T-cell (primary cell): ENCODE results near the gene CD59. TPM values are rescaled to one million over a fixed set of nuclear protein-coding genes. Genes with fewer than 3 reads are reported as not detected.

ENCODE experiments used
- ATAC-seq, 4 experiments: fragments of 200-7000 bp in 3 of 4; fragments of 150-1000 bp in 1 of 4; cut with Tn5 transposase; replicated peaks in 1 of 4; 1 replicate in 3 of 4; 2 replicates in 1 of 4; pipeline ENCODE4 v1.10.0; 2021; ENCODE audit warnings: moderate library complexity in 3 of 4, mild to moderate bottlenecking in 2 of 4, moderate number of reproducible peaks in 1 of 4
- CTCF ChIA-PET, 2 donors: fragments of 300-600 bp; sonication (Branson Sonifier 250); formaldehyde crosslinking; loops; one replicate each; lab custom pipeline; 2022; ENCODE audit warnings: antibody characterized with exemption in 2 of 2; lab: Charles Lee
- POLR2A ChIA-PET, 2 donors: fragments of 300-600 bp; sonication (Branson Sonifier 250); formaldehyde crosslinking; loops; one replicate each; lab custom pipeline; 2022; ENCODE audit warnings: antibody characterized with exemption in 2 of 2; lab: Charles Lee
- DNase-seq, 35 experiments: peaks; one replicate each; pipeline versions ENCODE4 v3.0.0 to v3.0.0-alpha.2; 2013 to 2023
- H3K27ac ChIP-seq: one replicate; pipeline ENCODE4 v1.5.1; 2013; ENCODE audit warnings: low read length
- H3K27me3 ChIP-seq, 2 experiments: replicated peaks in 1 of 2; 1 replicate in 1 of 2; 2 replicates in 1 of 2; pipeline versions ENCODE4 v1.6.1 to v1.7.0; 2013; ENCODE audit warnings: low read length in 1 of 2, mixed read lengths in 1 of 2; ENCODE audit not compliant: control insufficient read depth in 2 of 2, insufficient read depth in 2 of 2; ENCODE audit errors: extremely low read depth in 1 of 2
- H3K36me3 ChIP-seq, 2 donors: 1 replicate in 1 of 2; 2 replicates in 1 of 2; pipeline versions ENCODE4 v1.6.1 to v1.7.0; 2013; ENCODE audit warnings: low read length in 1 of 2; ENCODE audit not compliant: control insufficient read depth in 2 of 2, insufficient read depth in 1 of 2; ENCODE audit errors: extremely low read depth in 1 of 2
- H3K4me1 ChIP-seq, 2 experiments: 1 replicate in 1 of 2; 2 replicates in 1 of 2; pipeline versions ENCODE4 v1.6.1 to v1.7.0; 2013; ENCODE audit warnings: low read length in 2 of 2, mixed read lengths in 1 of 2; ENCODE audit not compliant: insufficient read depth in 2 of 2, control insufficient read depth in 1 of 2; ENCODE audit errors: extremely low read depth in 1 of 2
- H3K4me3 ChIP-seq, 2 donors: 1 replicate in 1 of 2; 2 replicates in 1 of 2; pipeline versions ENCODE4 v1.5.1 to v1.7.0; 2013; ENCODE audit warnings: mild to moderate bottlenecking in 2 of 2, low read length in 1 of 2, moderate library complexity in 1 of 2; ENCODE audit not compliant: control insufficient read depth in 1 of 2; ENCODE audit errors: extremely low read depth in 1 of 2
- H3K9me3 ChIP-seq: 2 replicates; pipeline ENCODE4 v1.7.0; 2013
- H3K27ac Mint-ChIP-seq, 2 donors: one replicate each; pipeline ENCODE4 v1.8.0; 2020 to 2021; ENCODE audit warnings: mild to moderate bottlenecking in 2 of 2, mixed read lengths in 2 of 2
- H3K27me3 Mint-ChIP-seq, 2 donors: one replicate each; pipeline ENCODE4 v1.8.0; 2021 to 2022; ENCODE audit warnings: mixed read lengths in 2 of 2
- H3K36me3 Mint-ChIP-seq: one replicate; pipeline ENCODE4 v1.8.0; 2021; ENCODE audit warnings: mixed read lengths
- H3K4me1 Mint-ChIP-seq, 3 donors: one replicate each; pipeline ENCODE4 v1.8.0; 2020 to 2022; ENCODE audit warnings: mixed read lengths in 3 of 3, mild to moderate bottlenecking in 1 of 3
- H3K4me3 Mint-ChIP-seq, 3 donors: one replicate each; pipeline ENCODE4 v1.8.0; 2020 to 2022; ENCODE audit warnings: mild to moderate bottlenecking in 3 of 3, mixed read lengths in 3 of 3, moderate library complexity in 3 of 3
- H3K9me3 Mint-ChIP-seq, 3 donors: one replicate each; pipeline ENCODE4 v1.8.0; 2020 to 2022; ENCODE audit warnings: mixed read lengths in 3 of 3
- WGBS: methylation state at CpG from one replicate; pipeline ENCODE4 v1.1.5; 2013; ENCODE audit warnings: missing lambda C conversion rate; ENCODE audit not compliant: insufficient coverage; 5-methylcytosine and 5-hydroxymethylcytosine counted together
- total RNA-seq, 35 experiments: library from RNA in 6 of 35; stranded (reverse) in 6 of 35; fragments of 120-200 nt in 1 of 35; gene quantifications; one replicate each; pipeline versions ENCODE4 v1.2.1 to v1.2.4 and lab custom pipeline; 2013 to 2026

The CD59 gene
- total RNA-seq, 5 donors from 2014 or later (not counting 1 experiment from before 2014, with no cell fraction given), result 34.3 to 85.8 (median 71.9) TPM

GRCh38 chr11:33660962-33661361 lies 75.3 kb downstream of the CD59 start:
- Mint-ChIP-seq H3K4me1 (no peaks in the 10 kb centered on the region), H3K36me3 (no peaks in the 10 kb centered on the region), H3K27me3 (peaks cover 8 to 12% of the 10 kb centered on the region in 2 donors), H3K4me3 (no peak overlapping the region), H3K9me3 (no peaks in the 10 kb centered on the region), H3K27ac (no peak overlapping the region)
- Histone ChIP-seq H3K27me3 (peaks cover 0 to 37% of the 10 kb centered on the region in 2 experiments), H3K4me3 (no peak overlapping the region), H3K9me3 (no peaks in the 10 kb centered on the region), H3K4me1 (no peaks in the 10 kb centered on the region), H3K36me3 (no peaks in the 10 kb centered on the region), H3K27ac (no peak overlapping the region)
- CTCF ChIA-PET, result no interaction called here
- ATAC-seq (no peak), DNase-seq (no peak)
- WGBS, result no CpG with 5 or more reads among the region's 4 CpGs
- POLR2A ChIA-PET, result no interaction called here

GRCh38 chr11:33659370-33660139 lies 76.7 kb downstream of the CD59 start:
- peaks cover 0 to 31% of the 10 kb centered on the region in 2 experiments for H3K27me3 ChIP-seq
- no peak overlapping the region for H3K27ac Mint-ChIP-seq
- peaks cover 15 to 17% of the 10 kb centered on the region in 2 donors for H3K27me3 Mint-ChIP-seq
- WGBS, result no CpG with 5 or more reads among the region's 5 CpGs
- no peak overlapping the region for H3K4me3 Mint-ChIP-seq
- POLR2A ChIA-PET, result no interaction called here
- ATAC-seq (no peak), DNase-seq (no peak)
- H3K36me3 ChIP-seq, result no peaks in the 10 kb centered on the region
- H3K4me3 ChIP-seq, result no peak overlapping the region
- H3K27ac ChIP-seq, result no peak overlapping the region
- H3K9me3 ChIP-seq, result no peaks in the 10 kb centered on the region
- CTCF ChIA-PET, result no interaction called here
- no peaks in the 10 kb centered on the region for H3K4me1 ChIP-seq
- H3K9me3 Mint-ChIP-seq, result no peaks in the 10 kb centered on the region
- no peaks in the 10 kb centered on the region for H3K36me3 Mint-ChIP-seq
- H3K4me1 Mint-ChIP-seq, result no peaks in the 10 kb centered on the region

GRCh38 chr11:33658195-33658900 lies 77.9 kb downstream of the CD59 start:
- WGBS, result 84% methylated on average over 19 of the region's 22 CpGs
- no peak for ATAC-seq
- H3K4me1 Mint-ChIP-seq, result no peaks in the 10 kb centered on the region
- DNase-seq, result no peak
- H3K36me3 ChIP-seq, result no peaks in the 10 kb centered on the region
- ChIA-PET CTCF (no interaction called here), POLR2A (interaction anchor here in 1 of 2 donors (0.6 kb wide), 1 partner anchor 160 kb away, joined by 3 read pairs; no protein-coding TSS in a partner anchor)
- no peak overlapping the region for H3K4me3 ChIP-seq
- no peak overlapping the region for H3K27ac Mint-ChIP-seq
- H3K9me3 Mint-ChIP-seq, result no peaks in the 10 kb centered on the region
- H3K27me3 Mint-ChIP-seq, result peaks cover 15 to 20% of the 10 kb centered on the region in 2 donors
- no peak overlapping the region for H3K27ac ChIP-seq
- no peak overlapping the region for H3K4me3 Mint-ChIP-seq
- no peaks in the 10 kb centered on the region for H3K4me1 ChIP-seq
- H3K27me3 ChIP-seq, result peaks cover 0 to 32% of the 10 kb centered on the region in 2 experiments
- H3K9me3 ChIP-seq, result no peaks in the 10 kb centered on the region
- H3K36me3 Mint-ChIP-seq, result no peaks in the 10 kb centered on the region

- Mint-ChIP-seq H3K27me3 (peaks cover 17 to 21% of the 10 kb centered on the region in 2 donors), H3K9me3 (no peaks in the 10 kb centered on the region), H3K4me1 (no peaks in the 10 kb centered on the region), H3K27ac (no peak overlapping the region), H3K36me3 (no peaks in the 10 kb centered on the region), H3K4me3 (no peak overlapping the region)
- 84% methylated on average over 3 of the region's 3 CpGs for WGBS
- ATAC-seq (no peak), DNase-seq (no peak)
- no peaks in the 10 kb centered on the region for H3K4me1 ChIP-seq
- ChIA-PET POLR2A (no interaction called here), CTCF (no interaction called here)
- H3K27ac ChIP-seq, result no peak overlapping the region
- no peaks in the 10 kb centered on the region for H3K9me3 ChIP-seq
- H3K4me3 ChIP-seq, result no peak overlapping the region
- H3K36me3 ChIP-seq, result no peaks in the 10 kb centered on the region
- peaks cover 0 to 32% of the 10 kb centered on the region in 2 experiments for H3K27me3 ChIP-seq
Measured at GRCh38 chr11:33657757-33658156, 78.5 kb downstream of the CD59 start.

GRCh38 chr11:33656768-33657167 lies 79.5 kb downstream of the CD59 start:
- H3K4me1 ChIP-seq, result no peaks in the 10 kb centered on the region
- H3K27me3 Mint-ChIP-seq, result peaks cover 19 to 21% of the 10 kb centered on the region in 2 donors
- CTCF ChIA-PET, result no interaction called here
- H3K36me3 Mint-ChIP-seq, result no peaks in the 10 kb centered on the region
- no peaks in the 10 kb centered on the region for H3K9me3 Mint-ChIP-seq
- DNase-seq (no peak), ATAC-seq (no peak)
- H3K9me3 ChIP-seq, result no peaks in the 10 kb centered on the region
- H3K27me3 ChIP-seq, result peaks cover 0 to 32% of the 10 kb centered on the region in 2 experiments
- H3K36me3 ChIP-seq, result no peaks in the 10 kb centered on the region
- H3K27ac Mint-ChIP-seq, result no peak overlapping the region
- no peak overlapping the region for H3K27ac ChIP-seq
- WGBS, result 100% methylated on average over 4 of the region's 7 CpGs
- H3K4me3 ChIP-seq, result no peak overlapping the region
- POLR2A ChIA-PET, result no interaction called here
- no peaks in the 10 kb centered on the region for H3K4me1 Mint-ChIP-seq
- H3K4me3 Mint-ChIP-seq, result no peak overlapping the region

- H3K36me3 ChIP-seq, result no peaks in the 10 kb centered on the region
- Mint-ChIP-seq H3K27ac (peak overlapping the region in 1 of 2 donors; percentile 9), H3K4me3 (no peak overlapping the region), H3K4me1 (no peaks in the 10 kb centered on the region), H3K27me3 (peaks cover 20% of the 10 kb centered on the region in 2 donors), H3K36me3 (no peaks in the 10 kb centered on the region), H3K9me3 (no peaks in the 10 kb centered on the region)
- no peak overlapping the region for H3K27ac ChIP-seq
- CTCF ChIA-PET, result no interaction called here
- DNase-seq (no peak), ATAC-seq (no peak)
- WGBS, result 73% methylated on average over 4 of the region's 11 CpGs
- peaks cover 0 to 32% of the 10 kb centered on the region in 2 experiments for H3K27me3 ChIP-seq
- no peaks in the 10 kb centered on the region for H3K9me3 ChIP-seq
- no peak overlapping the region for H3K4me3 ChIP-seq
- POLR2A ChIA-PET, result no interaction called here
- no peaks in the 10 kb centered on the region for H3K4me1 ChIP-seq
Measured at GRCh38 chr11:33655842-33656600, 80.2 kb downstream of the CD59 start.
